ENCODE results near the gene ZNF576. TPM values are rescaled to one million over a fixed set of nuclear protein-coding genes. Genes with fewer than 3 reads are reported as not detected.
A peak's percentile ranks its signal among the peaks of the same experiment; 100 is the strongest.

ZNF576 gene
- total and polyA plus RNA-seq, 2 of the 13 experiments (the other 11 are each of a cell fraction or from before 2014, with no cell fraction given): 7.2 to 9.6 TPM

GRCh38 chr19:43634872-43635560, 38.6 kb downstream of the ZNF576 start (continued):
- TF ChIP-seq ZBTB40 (IDR thresholded peaks at IDR 0.05) (no peak), ZBTB40 (CRISPR knock-in tag; IDR thresholded peaks at IDR 0.05) (no peak), ZC3H13 (CRISPR knock-in tag; IDR thresholded peaks at IDR 0.05) (no peak), PTBP1 (IDR thresholded peaks at IDR 0.05; ENCODE audit: low read depth, low read length, poor library complexity, severe bottlenecking) (no peak), ZNF674 (CRISPR knock-in tag; IDR thresholded peaks at IDR 0.05; ENCODE audit: low read depth) (no peak), ZNF382 (CRISPR knock-in tag; IDR thresholded peaks at IDR 0.05; ENCODE audit: borderline replicate concordance) (no peak), DRAP1 (CRISPR knock-in tag; IDR thresholded peaks at IDR 0.05) (0 out of 2 replicates have a peak, but pooled peaks have one; percentile 27), RBM39 (IDR thresholded peaks at IDR 0.05; ENCODE audit: low read depth, low read length, poor library complexity, severe bottlenecking) (no peak), ZNF326 (CRISPR knock-in tag; IDR thresholded peaks at IDR 0.05; ENCODE audit: borderline replicate concordance) (no peak), ZSCAN12 (CRISPR knock-in tag; IDR thresholded peaks at IDR 0.05) (no peak), ZBTB21 (CRISPR knock-in tag; IDR thresholded peaks at IDR 0.05) (no peak), ZFAT (CRISPR knock-in tag; conservative IDR thresholded peaks at IDR 0.05) (no peak), ZZZ3 (CRISPR knock-in tag; IDR thresholded peaks at IDR 0.05; ENCODE audit: borderline replicate concordance) (0 out of 2 replicates have a peak, but pooled peaks have one; percentile 40), YEATS4 (CRISPR knock-in tag; IDR thresholded peaks at IDR 0.05; ENCODE audit: borderline replicate concordance) (no peak), FUBP1 (CRISPR knock-in tag; IDR thresholded peaks at IDR 0.05; ENCODE audit: borderline replicate concordance) (no peak), SP5 (CRISPR knock-in tag; IDR thresholded peaks at IDR 0.05; ENCODE audit: borderline replicate concordance, low read depth) (peak; percentile 9; the same call in 1 of the 2 replicates), ZSCAN29 (CRISPR knock-in tag; conservative IDR thresholded peaks at IDR 0.05) (0 out of 2 replicates have a peak, but pooled peaks have one; percentile 52)
